Measurements from ENCODE around the gene MAP4K3.

DNA sequence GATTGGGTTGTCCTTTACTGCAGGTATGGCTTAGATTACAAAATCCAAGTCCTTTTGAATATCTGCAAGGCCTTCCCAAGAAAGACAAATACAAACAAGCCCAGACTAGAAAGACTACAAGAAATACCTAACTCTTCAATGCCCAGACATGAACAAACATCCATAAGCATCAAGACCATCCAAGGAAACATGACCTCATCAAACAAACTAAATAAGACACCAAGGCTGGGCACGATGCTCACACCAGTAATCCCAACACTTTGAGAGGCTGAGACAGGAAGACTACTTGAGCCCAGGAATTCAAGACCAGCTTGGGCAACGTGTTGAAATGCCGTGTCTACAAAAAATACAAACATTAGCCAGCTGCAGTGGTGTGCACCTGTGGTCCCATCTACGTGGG, 31.7 kb downstream of the MAP4K3 start:
- no peak for TF ChIP-seq POLR2AphosphoS5 (IDR thresholded peaks at IDR 0.05; ENCODE audit: low read depth, low read length)
- no peak for TF ChIP-seq SIN3A (IDR thresholded peaks at IDR 0.05; ENCODE audit: borderline replicate concordance, insufficient read depth, low read depth, low read length)

Measured in Panc1 (cell line).